Astrocyte (in vitro differentiated cells and primary cell): ENCODE measurements around the gene ASPN. TPM values are rescaled to one million over a fixed set of nuclear protein-coding genes. Genes with fewer than 3 reads are reported as not detected.
A peak's percentile ranks its signal among the peaks of the same experiment; 100 is the strongest.

Source experiments
- DNase-seq: peaks from one replicate; pipeline ENCODE4 v3.0.0-alpha.2; 2010; ENCODE audit warnings: low read depth
- FAIRE-seq: peaks from 2 replicates; lab custom pipeline; 2011; peaks lifted over from hg19 to GRCh38; lab: Jason Lieb, UNC
- H2AFZ ChIP-seq: 2 replicates; pipeline ENCODE4 v1.6.0; 2012; ENCODE audit warnings: low read depth, low read length, inconsistent platforms
- H3K27ac ChIP-seq: 2 replicates; pipeline ENCODE4 v1.5.1; 2011; ENCODE audit warnings: low read depth, low read length, inconsistent platforms
- H3K27me3 ChIP-seq: 2 replicates; pipeline ENCODE4 v1.6.0; 2011; ENCODE audit warnings: low read length, inconsistent platforms; ENCODE audit not compliant: insufficient read depth
- H3K36me3 ChIP-seq: 2 replicates; pipeline ENCODE4 v1.5.1; 2011; ENCODE audit warnings: low read length, inconsistent platforms; ENCODE audit not compliant: insufficient read depth
- H3K4me1 ChIP-seq: 2 replicates; pipeline ENCODE4 v1.5.1; 2011; ENCODE audit warnings: low read length, inconsistent platforms; ENCODE audit not compliant: insufficient read depth
- H3K4me2 ChIP-seq: 2 replicates; pipeline ENCODE4 v1.6.0; 2012; ENCODE audit warnings: low read length, inconsistent platforms
- H3K4me3 ChIP-seq: 2 replicates; pipeline ENCODE4 v1.5.1; 2011; ENCODE audit warnings: low read depth, mild to moderate bottlenecking, low read length, inconsistent platforms; ENCODE audit not compliant: insufficient read depth
- H3K79me2 ChIP-seq: 2 replicates; pipeline ENCODE4 v1.6.0; 2012; ENCODE audit warnings: mild to moderate bottlenecking, low read length, inconsistent platforms; ENCODE audit not compliant: insufficient read depth
- H3K9ac ChIP-seq: 2 replicates; pipeline ENCODE4 v1.6.0; 2012; ENCODE audit warnings: mild to moderate bottlenecking, low read length, inconsistent platforms
- H3K9me3 ChIP-seq: 2 replicates; pipeline ENCODE4 v1.5.1; 2012; ENCODE audit warnings: low read depth, mild to moderate bottlenecking, low read length, inconsistent platforms; ENCODE audit not compliant: insufficient read depth
- H4K20me1 ChIP-seq: 2 replicates; pipeline ENCODE4 v1.6.0; 2012; ENCODE audit warnings: low read length, inconsistent platforms; ENCODE audit not compliant: insufficient read depth
- H3K27ac Mint-ChIP-seq: one replicate; pipeline ENCODE4 v1.8.0; 2021; ENCODE audit warnings: mild to moderate bottlenecking, mixed read lengths; ENCODE audit not compliant: unreplicated experiment
- H3K27me3 Mint-ChIP-seq: one replicate; pipeline ENCODE4 v1.8.0; 2021; ENCODE audit warnings: low read depth, mixed read lengths; ENCODE audit not compliant: unreplicated experiment
- H3K36me3 Mint-ChIP-seq: one replicate; pipeline ENCODE4 v1.8.0; 2021; ENCODE audit warnings: low read depth, mixed read lengths; ENCODE audit not compliant: unreplicated experiment
- H3K4me1 Mint-ChIP-seq: one replicate; pipeline ENCODE4 v1.8.0; 2021; ENCODE audit warnings: low read depth, mixed read lengths; ENCODE audit not compliant: unreplicated experiment
- H3K4me3 Mint-ChIP-seq: one replicate; pipeline ENCODE4 v1.8.0; 2021; ENCODE audit warnings: mild to moderate bottlenecking, moderate library complexity, mixed read lengths; ENCODE audit not compliant: unreplicated experiment
- H3K9me3 Mint-ChIP-seq: one replicate; pipeline ENCODE4 v1.8.0; 2021; ENCODE audit warnings: mild to moderate bottlenecking, mixed read lengths; ENCODE audit not compliant: unreplicated experiment
- CTCF ChIP-seq: IDR thresholded peaks from 2 replicates; pipeline ENCODE4 v1.5.1; 2011; ENCODE audit warnings: low read depth, mild to moderate bottlenecking, inconsistent platforms, low read length, moderate library complexity; ENCODE audit not compliant: insufficient read depth
- EZH2 ChIP-seq: IDR thresholded peaks from 2 replicates; pipeline ENCODE4 v1.6.1; 2012; ENCODE audit warnings: mild to moderate bottlenecking, low read length, inconsistent platforms; ENCODE audit not compliant: insufficient read depth
- total RNA-seq: library from RNA; stranded (reverse); gene quantifications from 2 replicates; pipeline ENCODE4 v1.2.1, GENCODE V29; 2021

ASPN gene
- total RNA-seq, 1 donor from 2014 or later, result not detected

- Histone ChIP-seq H3K36me3 (no peaks in the 10 kb centered on the region), H3K27me3 (no peaks in the 10 kb centered on the region), H3K9me3 (no peaks in the 10 kb centered on the region), H3K4me2 (no peak overlapping the region), H3K27ac (no peak overlapping the region), H2AFZ (no peak overlapping the region), H3K4me1 (peaks cover 14% of the 10 kb centered on the region), H3K4me3 (no peak overlapping the region), H4K20me1 (no peaks in the 10 kb centered on the region), H3K79me2 (no peaks in the 10 kb centered on the region), H3K9ac (no peak overlapping the region)
- DNase-seq, result no peak
- no peak for FAIRE-seq
- Mint-ChIP-seq H3K4me1 (peaks cover 18% of the 10 kb centered on the region), H3K27ac (no peak overlapping the region), H3K4me3 (no peak overlapping the region), H3K36me3 (no peaks in the 10 kb centered on the region), H3K9me3 (no peaks in the 10 kb centered on the region), H3K27me3 (no peaks in the 10 kb centered on the region)
- TF ChIP-seq CTCF (no peak), EZH2 (no peak)
Observed at GRCh38 chr9:92500725-92501124, 18.4 kb upstream of the ASPN start.

GRCh38 chr9:92499701-92500100 lies 17.4 kb upstream of the ASPN start:
- Histone ChIP-seq H3K9ac (no peak overlapping the region), H3K27me3 (no peaks in the 10 kb centered on the region), H3K4me1 (peaks cover 6% of the 10 kb centered on the region), H3K79me2 (no peaks in the 10 kb centered on the region), H3K4me3 (no peak overlapping the region), H3K4me2 (no peak overlapping the region), H3K9me3 (no peaks in the 10 kb centered on the region), H3K27ac (no peak overlapping the region), H2AFZ (no peak overlapping the region), H4K20me1 (no peaks in the 10 kb centered on the region), H3K36me3 (no peaks in the 10 kb centered on the region)
- TF ChIP-seq CTCF (no peak), EZH2 (no peak)
- DNase-seq (no peak), FAIRE-seq (no peak)
- Mint-ChIP-seq H3K36me3 (no peaks in the 10 kb centered on the region), H3K4me3 (no peak overlapping the region), H3K9me3 (no peaks in the 10 kb centered on the region), H3K27me3 (no peaks in the 10 kb centered on the region), H3K4me1 (peaks cover 11% of the 10 kb centered on the region), H3K27ac (no peak overlapping the region)

GRCh38 chr9:92496396-92497176 lies 14.3 kb upstream of the ASPN start:
- no peaks in the 10 kb centered on the region for H4K20me1 ChIP-seq
- no peak overlapping the region for H2AFZ ChIP-seq
- no peaks in the 10 kb centered on the region for H3K27me3 ChIP-seq
- H3K9me3 ChIP-seq, result no peaks in the 10 kb centered on the region
- no peak overlapping the region for H3K4me3 Mint-ChIP-seq
- peak; percentile 51 for DNase-seq
- no peak overlapping the region for H3K9ac ChIP-seq
- no peaks in the 10 kb centered on the region for H3K9me3 Mint-ChIP-seq
- no peak for FAIRE-seq
- no peak overlapping the region for H3K4me2 ChIP-seq
- no peaks in the 10 kb centered on the region for H3K27me3 Mint-ChIP-seq
- no peaks in the 10 kb centered on the region for H3K36me3 Mint-ChIP-seq
- no peaks in the 10 kb centered on the region for H3K79me2 ChIP-seq
- no peak overlapping the region for H3K27ac Mint-ChIP-seq
- no peak overlapping the region for H3K4me3 ChIP-seq
- no peak for TF ChIP-seq EZH2
- no peak for TF ChIP-seq CTCF
- H3K4me1 Mint-ChIP-seq, result peaks cover 15% of the 10 kb centered on the region
- H3K4me1 ChIP-seq, result no peaks in the 10 kb centered on the region
- H3K27ac ChIP-seq, result no peak overlapping the region
- no peaks in the 10 kb centered on the region for H3K36me3 ChIP-seq
